Muscle of leg (tissue), 16 donors: ENCODE results near the gene EPHA5. TPM values are rescaled to one million over a fixed set of nuclear protein-coding genes. Genes with fewer than 3 reads are reported as not detected.

Experiments
- DNase-seq: peaks from one replicate; pipeline ENCODE4 v3.0.0; 2013
- H3K27ac ChIP-seq: one replicate; pipeline ENCODE4 v1.5.1; 2013; ENCODE audit warnings: mild to moderate bottlenecking, low read length, control low read depth
- H3K27me3 ChIP-seq: one replicate; pipeline ENCODE4 v1.6.1; 2013; ENCODE audit warnings: low read length; ENCODE audit not compliant: control insufficient read depth, insufficient read depth
- H3K36me3 ChIP-seq: one replicate; pipeline ENCODE4 v1.6.1; 2013; ENCODE audit warnings: low read length; ENCODE audit not compliant: control insufficient read depth, insufficient read depth
- H3K4me1 ChIP-seq: one replicate; pipeline ENCODE4 v1.6.1; 2013; ENCODE audit warnings: low read length; ENCODE audit not compliant: control insufficient read depth, insufficient read depth
- H3K4me3 ChIP-seq: one replicate; pipeline ENCODE4 v1.5.1; 2013; ENCODE audit warnings: low read length, control low read depth
- H3K9me3 ChIP-seq: replicated peaks from 2 replicates; pipeline ENCODE4 v1.6.1; 2013; ENCODE audit warnings: low read depth, low read length; ENCODE audit not compliant: control insufficient read depth
- WGBS: methylation state at CpG from one replicate; pipeline ENCODE4 v1.1.5; 2013; ENCODE audit warnings: missing lambda C conversion rate; ENCODE audit not compliant: insufficient coverage; 5-methylcytosine and 5-hydroxymethylcytosine counted together
- long read RNA-seq, 11 donors: transcript quantifications; one replicate each; lab custom pipeline, GENCODE V29; 2026
- polyA plus RNA-seq, 8 donors: library from polyadenylated mRNA; unstranded; fragments of 120-200 nt; gene quantifications; one replicate each; pipeline versions ENCODE4 v1.2.1 to v1.2.3, GENCODE V29; 2013; ENCODE audit warnings: inconsistent platforms in 1 of 8, low replicate concordance in 1 of 8; ENCODE audit not compliant: insufficient read length in 8 of 8, insufficient read depth in 1 of 8
- total RNA-seq: library from RNA; stranded (reverse); fragments of 120-200 nt; gene quantifications from one replicate; pipeline ENCODE4 v1.2.4, GENCODE V29; 2013

EPHA5 gene
- total RNA-seq: 0.66 TPM
- polyA plus RNA-seq: 1 to 10 TPM in 1 of 8 donors, under 1 TPM in 7; 0.24 to 1.4 (median 0.51) TPM
- long read RNA-seq, donor 1: 0 reads
- long read RNA-seq, donor 2: 0 reads
- long read RNA-seq, donor 3: 0 reads
- long read RNA-seq, donor 4: 0 reads
- long read RNA-seq, donor 5: 0 reads
- long read RNA-seq, donor 6: 0 reads
- long read RNA-seq, donor 7: 0 reads
- long read RNA-seq, donor 8: 0 reads
- long read RNA-seq, donor 9: 0 reads
- long read RNA-seq, donor 10, partial matches to known transcripts: 59 of 59 reads
- long read RNA-seq, donor 10, other reads (novel, unspliced or antisense): 0 of 59 reads
- long read RNA-seq, donor 11: 0 reads

DNA sequence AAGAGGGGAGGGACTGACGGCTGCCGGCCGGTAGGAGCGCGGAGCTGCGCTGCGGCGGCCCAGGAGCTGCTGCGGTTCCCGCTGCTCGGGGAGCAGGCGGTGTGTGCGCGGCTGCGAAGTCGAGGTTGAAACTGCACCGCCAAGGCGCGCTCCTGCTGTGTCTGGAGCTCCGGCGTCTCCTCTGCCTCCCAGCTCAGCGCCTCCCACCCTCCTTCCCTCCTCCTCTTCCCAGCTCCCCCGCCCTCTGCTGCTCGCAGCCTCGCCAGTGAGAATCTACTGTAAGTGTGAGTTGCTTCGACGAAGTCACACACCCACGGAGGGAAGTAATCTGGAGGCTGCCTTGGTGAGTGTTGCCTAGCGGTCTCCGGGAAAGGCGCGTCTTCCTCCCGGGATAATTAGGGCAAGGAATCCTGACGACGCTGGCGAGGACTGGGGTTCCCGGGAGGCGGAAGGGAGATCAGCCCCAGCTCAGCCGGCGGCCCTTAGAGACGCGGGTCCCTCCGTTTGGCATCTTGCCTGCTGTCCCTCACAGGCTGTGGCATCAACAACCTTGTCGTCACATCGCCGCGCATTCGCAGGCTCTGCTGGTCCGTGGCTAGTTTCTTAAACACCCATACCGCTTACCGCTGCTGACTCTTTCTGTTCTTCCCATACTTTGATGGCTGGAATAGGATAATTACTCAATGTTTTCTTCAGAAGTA is at the start of gene EPHA5:
Gene EPHA5, minus strand, starts transcription at position 159 of the 701 bp plus-strand sequence. CDS start 747 bp downstream, outside the sequence.
- H3K27me3 ChIP-seq: peaks cover 34% of the 10 kb centered on the region
- 0% methylated on average over 25 of the region's 51 CpGs for WGBS

DNA sequence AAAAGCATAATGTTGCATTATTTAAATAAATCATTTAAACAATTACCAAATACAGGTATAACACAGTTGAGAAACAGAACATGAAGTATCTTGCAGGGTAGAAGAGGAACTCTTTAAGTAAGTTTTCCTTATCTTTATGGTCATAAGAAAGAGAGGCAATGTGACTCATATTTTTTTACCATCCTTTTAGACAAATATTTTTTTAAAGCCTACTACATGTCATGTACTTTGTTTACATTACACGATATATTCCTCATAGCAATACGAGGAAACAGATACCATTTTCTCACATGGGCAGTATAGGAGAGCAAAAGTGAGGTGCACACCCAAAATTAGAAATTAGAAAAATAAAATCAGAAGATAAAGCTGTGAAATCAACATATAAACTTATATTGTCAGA is 49.3 kb upstream of the EPHA5 start:
- no peaks in the 10 kb centered on the region for H3K27me3 ChIP-seq
- DNase-seq: no peak
- H3K4me1 ChIP-seq: no peaks in the 10 kb centered on the region
- WGBS: no CpG with 5 or more reads among the region's 2 CpGs
- no peaks in the 10 kb centered on the region for H3K36me3 ChIP-seq
- H3K27ac ChIP-seq: no peak overlapping the region
- no peaks in the 10 kb centered on the region for H3K9me3 ChIP-seq
- no peak overlapping the region for H3K4me3 ChIP-seq

More for the DNA sequence above, at the start of gene EPHA5:
- Histone ChIP-seq H3K4me1 (peaks cover 18% of the 10 kb centered on the region), H3K36me3 (no peaks in the 10 kb centered on the region), H3K27ac (no peak within 1 kb of the TSS), H3K9me3 (no peaks in the 10 kb centered on the region), H3K4me3 (peak within 1 kb of the TSS; percentile 46)
- peak; percentile 92 for DNase-seq

DNA sequence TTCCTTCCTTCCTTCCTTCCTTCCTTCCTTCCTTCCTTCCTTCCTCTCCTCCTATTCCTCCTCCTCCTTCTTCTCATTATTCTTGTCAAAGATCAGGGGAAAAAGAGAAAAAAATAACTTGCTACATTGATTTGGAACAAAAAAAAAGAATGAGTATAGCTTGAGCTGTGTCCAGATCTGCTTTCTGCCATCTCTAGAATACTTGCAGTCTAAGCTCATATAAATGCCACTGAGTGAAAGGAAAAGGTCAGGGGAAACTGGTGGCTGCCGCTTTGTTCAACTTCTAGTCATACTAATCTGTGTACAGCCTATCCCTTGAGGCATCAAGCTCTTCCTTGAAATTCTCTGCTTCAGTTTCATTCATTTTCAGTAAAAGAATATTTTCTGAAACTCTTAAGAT is 28.3 kb upstream of the EPHA5 start:
- Histone ChIP-seq H3K27ac (no peak overlapping the region), H3K36me3 (no peaks in the 10 kb centered on the region), H3K27me3 (no peaks in the 10 kb centered on the region), H3K4me1 (no peaks in the 10 kb centered on the region), H3K9me3 (no peaks in the 10 kb centered on the region), H3K4me3 (no peak overlapping the region)
- WGBS: no CpG with 5 or more reads among the region's 1 CpG
- DNase-seq: no peak

DNA sequence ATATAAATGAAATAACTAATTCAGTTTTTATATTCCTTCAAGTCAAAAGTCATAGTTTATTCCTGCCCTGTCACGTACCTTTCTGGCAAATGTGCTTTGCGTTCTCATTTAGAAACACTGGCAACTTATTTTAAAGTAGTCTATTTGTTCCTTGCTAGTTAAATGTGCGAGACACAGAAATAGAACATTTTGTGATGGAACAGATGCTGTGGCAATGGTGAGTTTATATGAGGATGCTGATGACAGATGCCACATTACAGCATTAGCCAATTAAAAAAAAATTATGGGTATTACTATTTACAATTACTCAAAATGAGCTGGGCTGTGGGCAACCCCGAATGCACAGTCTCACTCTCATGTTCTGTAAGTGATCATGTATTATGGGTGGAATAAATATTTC is 26.1 kb upstream of the EPHA5 start:
- H3K4me1 ChIP-seq: no peaks in the 10 kb centered on the region
- H3K27ac ChIP-seq: no peak overlapping the region
- no peaks in the 10 kb centered on the region for H3K36me3 ChIP-seq
- H3K4me3 ChIP-seq: no peak overlapping the region
- no CpG with 5 or more reads among the region's 4 CpGs for WGBS
- DNase-seq: no peak
- H3K27me3 ChIP-seq: no peaks in the 10 kb centered on the region
- no peaks in the 10 kb centered on the region for H3K9me3 ChIP-seq

GRCh38 chr4:65671372-65671771 is 1.1 kb upstream of the EPHA5 start:
- Histone ChIP-seq H3K36me3 (no peaks in the 10 kb centered on the region), H3K27me3 (peaks cover 34% of the 10 kb centered on the region), H3K4me3 (no peak overlapping the region), H3K9me3 (no peaks in the 10 kb centered on the region), H3K4me1 (peaks cover 18% of the 10 kb centered on the region), H3K27ac (no peak overlapping the region)
- no CpG with 5 or more reads among the region's 2 CpGs for WGBS
- DNase-seq: no peak

GRCh38 chr4:65670020-65670330 is 314 bp downstream of the EPHA5 start:
- no peaks in the 10 kb centered on the region for H3K9me3 ChIP-seq
- peak overlapping the region; percentile 46 for H3K4me3 ChIP-seq
- H3K4me1 ChIP-seq: peaks cover 18% of the 10 kb centered on the region
- H3K27ac ChIP-seq: no peak overlapping the region
- peaks cover 34% of the 10 kb centered on the region for H3K27me3 ChIP-seq
- no peaks in the 10 kb centered on the region for H3K36me3 ChIP-seq
- no peak for DNase-seq
- 0% methylated on average over 5 of the region's 6 CpGs for WGBS

GRCh38 chr4:65669111-65670019 is 924 bp downstream of the EPHA5 start:
- Histone ChIP-seq H3K4me1 (peaks cover 18% of the 10 kb centered on the region), H3K36me3 (no peaks in the 10 kb centered on the region), H3K27me3 (peaks cover 34% of the 10 kb centered on the region), H3K27ac (no peak overlapping the region), H3K4me3 (peak overlapping the region; percentile 46), H3K9me3 (no peaks in the 10 kb centered on the region)
- peak; percentile 27 for DNase-seq
- under 1% methylated on average over 47 of the region's 60 CpGs for WGBS

- Histone ChIP-seq H3K4me3 (peak overlapping the region; percentile 46), H3K4me1 (peaks cover 18% of the 10 kb centered on the region), H3K27me3 (peaks cover 34% of the 10 kb centered on the region), H3K36me3 (no peaks in the 10 kb centered on the region), H3K27ac (no peak overlapping the region), H3K9me3 (no peaks in the 10 kb centered on the region)
- peak; percentile 59 for DNase-seq
- WGBS: 3% methylated on average over 24 of the region's 32 CpGs
Measured at GRCh38 chr4:65668201-65669089, 1.8 kb downstream of the EPHA5 start.

DNA sequence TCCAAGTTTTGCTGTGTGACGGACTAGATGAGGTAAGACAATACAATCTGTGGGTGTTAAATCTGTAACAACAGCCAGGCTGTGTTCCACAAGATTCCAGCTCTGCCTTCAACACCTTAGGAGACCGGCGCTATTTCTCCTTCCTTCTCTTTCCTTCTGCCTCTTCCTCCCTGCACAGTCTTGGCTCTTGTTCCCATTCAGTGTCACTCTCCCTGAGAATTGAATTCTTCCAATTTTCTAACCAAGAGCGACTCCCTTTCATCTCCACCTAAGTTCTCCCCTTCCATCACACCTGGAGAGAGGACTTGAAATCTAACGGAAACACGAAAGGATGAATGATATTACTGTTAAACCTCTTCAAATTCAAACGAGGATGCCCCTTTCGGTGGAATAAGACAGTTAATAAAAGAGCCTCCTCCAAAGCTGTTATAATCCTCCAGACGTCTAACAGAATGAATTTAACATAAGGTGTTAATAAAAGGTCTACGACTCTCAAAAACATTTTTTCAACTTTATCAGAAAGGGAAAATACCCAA is 2.7 kb downstream of the EPHA5 start:
- WGBS: 36% methylated on average over 2 of the region's 10 CpGs

More for the DNA sequence above, 2.7 kb downstream of the EPHA5 start:
- no peak overlapping the region for H3K27ac ChIP-seq
- H3K36me3 ChIP-seq: no peaks in the 10 kb centered on the region
- H3K4me1 ChIP-seq: peaks cover 18% of the 10 kb centered on the region
- no peaks in the 10 kb centered on the region for H3K9me3 ChIP-seq
- H3K27me3 ChIP-seq: peaks cover 34% of the 10 kb centered on the region
- no peak overlapping the region for H3K4me3 ChIP-seq
- no peak for DNase-seq
